ENCODE data around the gene APCDD1.
"Not testable (repeated sequence)": the region's sequence is repeated elsewhere in the genome, so short reads cannot be mapped to it uniquely, and the experiment has no call there.

The APCDD1 gene

DNA sequence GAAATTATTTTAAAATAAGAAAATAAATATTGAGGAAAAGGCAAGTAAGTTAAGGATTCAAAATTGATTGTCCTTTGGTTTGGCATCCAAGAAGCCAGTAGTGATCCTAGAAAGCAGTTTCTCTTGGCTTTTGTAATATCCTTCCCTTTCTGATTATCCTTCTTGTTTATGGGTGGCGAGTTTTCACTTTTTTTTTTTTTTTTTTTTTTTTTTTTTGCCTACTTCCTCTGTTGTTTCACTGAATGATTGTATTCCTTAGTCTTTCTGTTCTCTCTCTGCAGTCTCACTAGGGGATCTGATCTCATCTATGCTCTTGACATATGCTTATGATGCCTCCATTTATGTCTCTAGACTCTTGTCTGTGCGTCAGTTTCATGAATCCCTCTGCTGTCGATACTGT, 75.6 kb downstream of the APCDD1 start:
- no peak overlapping the region for H3K27ac ChIP-seq
- TF ChIP-seq CTCF (IDR thresholded peaks at IDR 0.05) = no peak
- TF ChIP-seq ZFX (IDR thresholded peaks at IDR 0.05; ENCODE audit: borderline replicate concordance) = no peak

DNA sequence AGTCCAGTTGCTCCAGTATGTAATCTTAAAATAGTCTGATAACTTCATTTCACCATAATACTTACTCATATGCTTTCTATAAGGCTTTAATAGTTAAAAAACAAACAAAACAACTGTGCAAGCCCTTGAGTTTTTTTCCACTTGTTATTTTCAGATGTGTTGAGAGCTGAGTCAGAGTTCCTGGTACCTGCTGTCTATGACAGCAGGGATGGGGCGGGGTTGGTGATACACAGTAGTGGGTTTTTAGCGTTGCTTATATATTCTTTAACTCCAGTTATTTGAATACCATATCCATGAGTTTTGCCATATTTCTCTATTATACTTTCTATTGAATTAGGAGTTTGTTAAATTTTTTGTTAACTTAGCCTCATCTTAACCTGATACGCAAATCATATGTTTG, 76.4 kb downstream of the APCDD1 start:
- H3K27ac ChIP-seq = no peak overlapping the region
- no peak for TF ChIP-seq CTCF (IDR thresholded peaks at IDR 0.05)
- TF ChIP-seq ZFX (IDR thresholded peaks at IDR 0.05; ENCODE audit: borderline replicate concordance) = no peak

GRCh38 chr18:10533111-10533510, 78.7 kb downstream of the APCDD1 start:
- no peak overlapping the region for H3K27ac ChIP-seq
- TF ChIP-seq ZFX (IDR thresholded peaks at IDR 0.05; ENCODE audit: borderline replicate concordance) (no peak), CTCF (IDR thresholded peaks at IDR 0.05) (no peak)

- no peak overlapping the region for H3K27ac ChIP-seq
- no peak for TF ChIP-seq CTCF (IDR thresholded peaks at IDR 0.05)
- TF ChIP-seq ZFX (IDR thresholded peaks at IDR 0.05; ENCODE audit: borderline replicate concordance) = no peak
Measured at GRCh38 chr18:10536280-10536679, 81.8 kb downstream of the APCDD1 start.

GRCh38 chr18:10537765-10538164, 83.3 kb downstream of the APCDD1 start:
- no peak for TF ChIP-seq ZFX (IDR thresholded peaks at IDR 0.05; ENCODE audit: borderline replicate concordance)
- no peak for TF ChIP-seq CTCF (IDR thresholded peaks at IDR 0.05)
- no peak overlapping the region for H3K27ac ChIP-seq

GRCh38 chr18:10539124-10539523, 84.7 kb downstream of the APCDD1 start:
- not testable (repeated sequence) for H3K27ac ChIP-seq
